ENCODE measurements around the gene IGLON5. TPM values are rescaled to one million over a fixed set of nuclear protein-coding genes. Genes with fewer than 3 reads are reported as not detected.

Gene IGLON5
- total RNA-seq, 1 experiment from 2014 or later: not detected

- CTCF ChIA-PET: interaction anchor here (1.0 kb wide), 1 partner anchor 320 kb away, joined by 5 read pairs; no protein-coding TSS in a partner anchor
- no peaks in the 10 kb centered on the region for H4K20me1 ChIP-seq (ENCODE audit: insufficient read depth)
- TF ChIP-seq JUND (IDR thresholded peaks at IDR 0.05): no peak
- no peak for TF ChIP-seq POLR2A (IDR thresholded peaks at IDR 0.05; ENCODE audit: borderline replicate concordance, extremely low read depth, insufficient read depth, insufficient read length)
- no peak for TF ChIP-seq CBX3 (IDR thresholded peaks at IDR 0.05; ENCODE audit: low read depth)
- TF ChIP-seq EZH2phosphoT487 (IDR thresholded peaks at IDR 0.05; ENCODE audit: borderline replicate concordance): no peak
- TF ChIP-seq EZH2 (IDR thresholded peaks at IDR 0.05): no peak
- no peak for TF ChIP-seq ATF3 (IDR thresholded peaks at IDR 0.05)
- no peak for TF ChIP-seq ZFX (IDR thresholded peaks at IDR 0.05)
- no peak for DNase-seq (ENCODE audit: low read depth, low spot score)
- no peaks in the 10 kb centered on the region for H3K27me3 ChIP-seq (ENCODE audit: insufficient read depth, low read length)
- intact Hi-C loops (cut with micrococcal nuclease): no loop called here
- no TSS peak for BruUV-seq (replicated peaks)
- no peak for ATAC-seq
- H3K9me2 ChIP-seq (ENCODE audit: insufficient read depth): no peaks in the 10 kb centered on the region
- H3K9ac ChIP-seq (ENCODE audit: low read length): no peak overlapping the region
- H3K4me1 ChIP-seq (ENCODE audit: control insufficient read depth in 1 of 2, insufficient read depth in 2 of 2, low read length in 2 of 2): peaks cover 5 to 34% of the 10 kb centered on the region in 2 experiments; a peak in 3 of 4 replicates
- no peaks in the 10 kb centered on the region for H3K36me3 ChIP-seq (ENCODE audit: control insufficient read depth in 1 of 2, insufficient read depth in 2 of 2, low read length in 2 of 2)
- RAD21 ChIA-PET (ENCODE audit: low non-redundant PET in 1 of 2, low total read pairs in 2 of 2, uncharacterized antibody in 2 of 2, unreplicated experiment in 2 of 2): no interaction called here
- no peaks in the 10 kb centered on the region for H3K79me2 ChIP-seq (ENCODE audit: insufficient read depth, low read length)
- H3K4me2 ChIP-seq (ENCODE audit: low read length): no peak overlapping the region
- H3K9me3 ChIP-seq (ENCODE audit: control insufficient read depth in 1 of 2, insufficient read depth in 1 of 2, low read depth in 1 of 2, low read length in 2 of 2): no peaks in the 10 kb centered on the region
- POLR2A ChIA-PET: no interaction called here
- no peak overlapping the region for H3K27ac ChIP-seq (ENCODE audit: low read depth, low read length)
- no peak overlapping the region for H3K4me3 ChIP-seq (replicated peaks in 1 of 2; ENCODE audit: low read depth in 1 of 2, low read length in 2 of 2)
- no peak overlapping the region for H2AFZ ChIP-seq (ENCODE audit: low read depth, low read length, poor library complexity, severe bottlenecking)
These were observed 25.9 kb downstream of the IGLON5 start for GRCh38 chr19:51337141-51337860.

- H3K36me3 ChIP-seq (ENCODE audit: control insufficient read depth in 1 of 2, insufficient read depth in 2 of 2, low read length in 2 of 2): no peaks in the 10 kb centered on the region
- intact Hi-C loops (cut with micrococcal nuclease): no loop called here
- peak overlapping the region; percentile 55 for H3K27ac ChIP-seq (ENCODE audit: low read depth, low read length)
- POLR2A ChIA-PET: no interaction called here
- no peak for ATAC-seq
- TF ChIP-seq POLR2A (IDR thresholded peaks at IDR 0.05; ENCODE audit: borderline replicate concordance, extremely low read depth, insufficient read depth, insufficient read length): no peak
- no peak for TF ChIP-seq ZBTB33 (IDR thresholded peaks at IDR 0.05; ENCODE audit: extremely low read depth, insufficient replicate concordance, low read length)
- TF ChIP-seq MAX (IDR thresholded peaks at IDR 0.05): no peak
- no peak for TF ChIP-seq SIN3A (IDR thresholded peaks at IDR 0.05; ENCODE audit: low read depth)
- no peak for TF ChIP-seq CEBPB (IDR thresholded peaks at IDR 0.05; ENCODE audit: low read depth)
- TF ChIP-seq FOSL1 (IDR thresholded peaks at IDR 0.05; ENCODE audit: low read depth): no peak
- TF ChIP-seq JUND (IDR thresholded peaks at IDR 0.05): no peak
- no peak for TF ChIP-seq SP1 (IDR thresholded peaks at IDR 0.05; ENCODE audit: low read depth)
- peak overlapping the region; percentile 90 for H2AFZ ChIP-seq (ENCODE audit: low read depth, low read length, poor library complexity, severe bottlenecking)
- no peaks in the 10 kb centered on the region for H3K27me3 ChIP-seq (ENCODE audit: insufficient read depth, low read length)
- RAD21 ChIA-PET (ENCODE audit: low non-redundant PET in 1 of 2, low total read pairs in 2 of 2, uncharacterized antibody in 2 of 2, unreplicated experiment in 2 of 2): interaction anchor here in 1 of 2 experiments (0.6 kb wide), 1 partner anchor 73 kb away, joined by 4 read pairs; no protein-coding TSS in a partner anchor
- TSS peak; percentile 65 for BruUV-seq (replicated peaks)
- H3K79me2 ChIP-seq (ENCODE audit: insufficient read depth, low read length): no peaks in the 10 kb centered on the region
- H3K9me2 ChIP-seq (ENCODE audit: insufficient read depth): no peaks in the 10 kb centered on the region
- CTCF ChIA-PET: interaction anchor here (0.7 to 1.0 kb wide), 2 partner anchors 70 to 319 kb away, joined by 3 to 5 read pairs; no protein-coding TSS in a partner anchor
- H3K4me1 ChIP-seq (ENCODE audit: control insufficient read depth in 1 of 2, insufficient read depth in 2 of 2, low read length in 2 of 2): peaks cover 5 to 42% of the 10 kb centered on the region in 2 experiments; a peak in 3 of 4 replicates
- peak overlapping the region; percentile 54 to 67 for H3K4me3 ChIP-seq (replicated peaks in 1 of 2; ENCODE audit: low read depth in 1 of 2, low read length in 2 of 2)
- peak overlapping the region; percentile 70 for H3K9ac ChIP-seq (ENCODE audit: low read length)
- H3K9me3 ChIP-seq (ENCODE audit: control insufficient read depth in 1 of 2, insufficient read depth in 1 of 2, low read depth in 1 of 2, low read length in 2 of 2): no peaks in the 10 kb centered on the region
- peak overlapping the region; percentile 90 for H3K4me2 ChIP-seq (ENCODE audit: low read length)
- H4K20me1 ChIP-seq (ENCODE audit: insufficient read depth): no peaks in the 10 kb centered on the region
- DNase-seq (ENCODE audit: low read depth, low spot score): no peak
These were observed 26.6 kb downstream of the IGLON5 start for GRCh38 chr19:51337861-51338562.
